GM21360 (cell line): ENCODE data around the gene SMOC2.

ENCODE experiments used
- ATAC-seq: cut with Tn5 transposase; IDR thresholded peaks from one replicate; pipeline ENCODE4 v1.9.1; 2021; ENCODE audit warnings: mild to moderate bottlenecking, moderate library complexity; ENCODE audit not compliant: unreplicated experiment

SMOC2 gene

GRCh38 chr6:168513766-168514165, 72.8 kb downstream of the SMOC2 start:
- ATAC-seq: no peak

GRCh38 chr6:168514216-168514615, 73.2 kb downstream of the SMOC2 start:
- ATAC-seq: no peak

- no peak for ATAC-seq
These were observed 74.4 kb downstream of the SMOC2 start for GRCh38 chr6:168515376-168515775.

- no peak for ATAC-seq
These were observed 76.2 kb downstream of the SMOC2 start for GRCh38 chr6:168516944-168517741.

- ATAC-seq: no peak
These were observed 76.9 kb downstream of the SMOC2 start for GRCh38 chr6:168517742-168518347.

- no peak for ATAC-seq
These were observed 77.4 kb downstream of the SMOC2 start for GRCh38 chr6:168518348-168518745.

- no peak for ATAC-seq
These were observed 77.9 kb downstream of the SMOC2 start for GRCh38 chr6:168518867-168519266.

- no peak for ATAC-seq
These were observed 79.2 kb downstream of the SMOC2 start for GRCh38 chr6:168520233-168520632.

- no peak for ATAC-seq
These were observed 83.6 kb downstream of the SMOC2 start for GRCh38 chr6:168524571-168525001.

GRCh38 chr6:168525114-168525513, 84.1 kb downstream of the SMOC2 start:
- ATAC-seq: no peak

GRCh38 chr6:168525926-168526630, 85.1 kb downstream of the SMOC2 start:
- ATAC-seq: no peak

GRCh38 chr6:168526841-168527281, 85.9 kb downstream of the SMOC2 start:
- no peak for ATAC-seq

- ATAC-seq: no peak
These were observed 86.6 kb downstream of the SMOC2 start for GRCh38 chr6:168527451-168528210.

- ATAC-seq: no peak
These were observed 87.6 kb downstream of the SMOC2 start for GRCh38 chr6:168528474-168529095.

GRCh38 chr6:168529214-168529613, 88.2 kb downstream of the SMOC2 start:
- no peak for ATAC-seq

GRCh38 chr6:168530653-168531071, 89.7 kb downstream of the SMOC2 start:
- ATAC-seq: no peak

GRCh38 chr6:168532070-168532469, 91.1 kb downstream of the SMOC2 start:
- ATAC-seq: no peak

- no peak for ATAC-seq
These were observed 92.4 kb downstream of the SMOC2 start for GRCh38 chr6:168533414-168533813.

GRCh38 chr6:168534265-168534664, 93.3 kb downstream of the SMOC2 start:
- ATAC-seq: no peak

- no peak for ATAC-seq
These were observed 94.7 kb downstream of the SMOC2 start for GRCh38 chr6:168535711-168536110.

GRCh38 chr6:168536196-168536595, 95.2 kb downstream of the SMOC2 start:
- ATAC-seq: no peak
